SK-N-SH (cell line): ENCODE data around the gene GATD1. TPM values are rescaled to one million over a fixed set of nuclear protein-coding genes. Genes with fewer than 3 reads are reported as not detected.
A peak's percentile ranks its signal among the peaks of the same experiment; 100 is the strongest.

Experiments
- CTCF ChIA-PET: fragments of 300-600, 350-600 bp; formaldehyde crosslinking; extraction: SDS; loops from one replicate; lab custom pipeline; 2021; lab: Yijun Ruan, JAX
- POLR2A ChIA-PET: fragments of 350-600 bp; sonication (Branson Sonifier 250); formaldehyde crosslinking; extraction: SDS; loops from one replicate; lab custom pipeline; 2020; ENCODE audit warnings: antibody characterized with exemption, inconsistent platforms; lab: Yijun Ruan, JAX
- DNase-seq: peaks from one replicate; pipeline ENCODE4 v3.0.0; 2012
- H2AFZ ChIP-seq: fragments of 200-600 bp; sonication (generic); 2 replicates; pipeline ENCODE4 v1.8.1; 2016; ENCODE audit warnings: antibody characterized with exemption, mild to moderate bottlenecking, low read depth
- H3F3A ChIP-seq: fragments of 200-600 bp; sonication (generic); replicated peaks from 2 replicates; pipeline ENCODE3; 2016; ENCODE audit warnings: antibody characterized with exemption, mild to moderate bottlenecking; ENCODE audit not compliant: insufficient read depth
- H3K27ac ChIP-seq, 2 experiments: fragments of 200-500 bp in 1 of 2; fragments of 200-600 bp in 1 of 2; sonication (Bioruptor generic) in 1 of 2; sonication (generic), shearing (Covaris generic) in 1 of 2; 2 replicates each; pipeline versions ENCODE4 v1.5.1 to v1.6.1; 2014 to 2016; ENCODE audit warnings: low read depth in 2 of 2, inconsistent platforms in 1 of 2, low read length in 1 of 2, mild to moderate bottlenecking in 1 of 2, mixed read lengths in 1 of 2
- H3K27me3 ChIP-seq: fragments of 200-600 bp; sonication (generic), shearing (Covaris generic); 2 replicates; pipeline ENCODE4 v1.6.1; 2016; ENCODE audit warnings: mixed run types; ENCODE audit not compliant: insufficient read depth
- H3K36me3 ChIP-seq, 2 experiments: fragments of 200-500 bp in 1 of 2; fragments of 200-600 bp in 1 of 2; sonication (Bioruptor generic) in 1 of 2; sonication (generic) in 1 of 2; replicated peaks in 1 of 2; 2 replicates each; pipeline versions ENCODE3 to v1.5.1; 2014 to 2016; ENCODE audit warnings: low read length in 1 of 2, mild to moderate bottlenecking in 1 of 2; ENCODE audit not compliant: insufficient read depth in 2 of 2, control insufficient read depth in 1 of 2
- H3K4me1 ChIP-seq, 2 experiments: fragments of 200-500 bp in 1 of 2; fragments of 200-600 bp in 1 of 2; sonication (Bioruptor generic) in 1 of 2; sonication (generic), shearing (Covaris generic) in 1 of 2; 2 replicates each; pipeline versions ENCODE4 v1.5.1 to v1.6.1; 2014 to 2016; ENCODE audit warnings: low read depth in 1 of 2, low read length in 1 of 2, mixed run types in 1 of 2; ENCODE audit not compliant: insufficient read depth in 2 of 2, control insufficient read depth in 1 of 2
- H3K4me2 ChIP-seq: fragments of 200-600 bp; sonication (generic), shearing (Covaris generic); 2 replicates; pipeline ENCODE4 v1.6.1; 2017; ENCODE audit warnings: mixed run types
- H3K4me3 ChIP-seq, 2 experiments: fragments of 200-500 bp in 1 of 2; fragments of 200-600 bp in 1 of 2; sonication (Bioruptor generic) in 1 of 2; sonication (generic), shearing (Covaris generic) in 1 of 2; 2 replicates each; pipeline versions ENCODE4 v1.5.1 to v1.8.1; 2014 to 2016; ENCODE audit warnings: low read depth in 2 of 2, inconsistent platforms in 1 of 2, low read length in 1 of 2, mild to moderate bottlenecking in 1 of 2, mixed read lengths in 1 of 2, moderate library complexity in 1 of 2
- H3K79me2 ChIP-seq: fragments of 200-600 bp; sonication (generic); 2 replicates; pipeline ENCODE4 v1.8.1; 2017; ENCODE audit warnings: mild to moderate bottlenecking; ENCODE audit not compliant: insufficient read depth
- H3K9ac ChIP-seq: fragments of 200-600 bp; sonication (generic); 2 replicates; pipeline ENCODE4 v1.6.1; 2017; ENCODE audit warnings: mixed run types
- H3K9me2 ChIP-seq: fragments of 200-600 bp; sonication (generic); 2 replicates; pipeline ENCODE4 v1.6.1; 2017; ENCODE audit warnings: mixed run types
- H3K9me3 ChIP-seq: fragments of 200-600 bp; sonication (generic); 2 replicates; pipeline ENCODE4 v1.6.1; 2017; ENCODE audit warnings: mixed run types, mild to moderate bottlenecking, moderate library complexity
- H4K20me1 ChIP-seq: fragments of 200-600 bp; sonication (generic); 2 replicates; pipeline ENCODE4 v1.6.1; 2017; ENCODE audit warnings: mild to moderate bottlenecking, mixed run types; ENCODE audit not compliant: insufficient read depth
- CHD2 ChIP-seq: fragments of 150-350 bp; IDR thresholded peaks from 2 replicates; pipeline ENCODE4 v1.6.1; 2018; ENCODE audit warnings: low read length; ENCODE audit not compliant: partially characterized antibody
- ELF1 ChIP-seq: IDR thresholded peaks from 2 replicates; pipeline ENCODE4 v1.4.0; 2012
- FOSL2 ChIP-seq: IDR thresholded peaks from 2 replicates; pipeline ENCODE4 v1.4.0; 2012; ENCODE audit warnings: low read depth, mild to moderate bottlenecking, moderate library complexity, borderline replicate concordance
- FOXJ3 ChIP-seq: sonication (generic); formaldehyde crosslinking; IDR thresholded peaks from 2 replicates; pipeline ENCODE4 v1.5.1; 2020; ENCODE audit warnings: mild to moderate bottlenecking, missing genetic modification reagents
- GATA2 ChIP-seq: sonication (generic); formaldehyde crosslinking; IDR thresholded peaks from 2 replicates; pipeline ENCODE4 v1.5.0; 2020; ENCODE audit warnings: mild to moderate bottlenecking, missing genetic modification reagents
- JUND ChIP-seq: IDR thresholded peaks from 2 replicates; pipeline ENCODE4 v1.4.0; 2012
- RCOR1 ChIP-seq: fragments of 150-350 bp; IDR thresholded peaks from 2 replicates; pipeline ENCODE4 v1.6.1; 2017; ENCODE audit warnings: antibody characterized with exemption, low read length
- SMC3 ChIP-seq: IDR thresholded peaks from 2 replicates; pipeline ENCODE4 v1.6.1; 2012; ENCODE audit warnings: low read depth, low read length, improper control_type of control experiment
- TAF1 ChIP-seq: IDR thresholded peaks from 2 replicates; pipeline ENCODE4 v1.6.1; 2012; ENCODE audit warnings: low read depth, mild to moderate bottlenecking, low read length, moderate library complexity, borderline replicate concordance
- TCF12 ChIP-seq: IDR thresholded peaks from 2 replicates; pipeline ENCODE4 v1.4.0; 2012
- USF1 ChIP-seq: IDR thresholded peaks from 2 replicates; pipeline ENCODE4 v1.4.0; 2012; ENCODE audit warnings: low read depth, borderline replicate concordance
- USF2 ChIP-seq: fragments of 150-350 bp; IDR thresholded peaks from 2 replicates; pipeline ENCODE4 v1.6.1; 2017; ENCODE audit warnings: antibody characterized with exemption, low read length, low read depth, borderline replicate concordance
- ZBTB33 ChIP-seq: IDR thresholded peaks from 2 replicates; pipeline ENCODE4 v1.4.0; 2012; ENCODE audit warnings: low read depth, borderline replicate concordance
- WGBS: methylation state at CpG from one replicate; pipeline ENCODE4 v1.1.6; 2017; ENCODE audit warnings: low lambda C conversion rate; 5-methylcytosine and 5-hydroxymethylcytosine counted together
- polyA plus RNA-seq, 3 experiments: library from polyadenylated mRNA; depleted of rRNA; stranded (reverse); fragments of >200 nt; gene quantifications; 2 replicates each; pipeline ENCODE4 v1.2.3, GENCODE V29; 2012

Gene GATD1
- polyA plus RNA-seq, 1 of the 3 experiments (the other 2 are of a cell fraction): 86.2 TPM

GRCh38 chr11:720642-721246 lies 56.5 kb downstream of the GATD1 start:
- DNase-seq: peak; percentile 86

More at GRCh38 chr11:720642-721246, 56.5 kb downstream of the GATD1 start:
- H3K36me3 ChIP-seq: no peaks in the 10 kb centered on the region
- TF ChIP-seq USF1: no peak
- no peak for TF ChIP-seq GATA2
- TF ChIP-seq ZBTB33: no peak
- no peak for TF ChIP-seq SMC3
- no peak for TF ChIP-seq FOXJ3 (CRISPR knock-in tag)
- TF ChIP-seq RCOR1: no peak
- no peak for TF ChIP-seq CHD2
- TF ChIP-seq JUND: no peak
- TF ChIP-seq ELF1: no peak
- TF ChIP-seq FOSL2: no peak
- no peak for TF ChIP-seq USF2
- TF ChIP-seq TAF1: no peak
- no peak for TF ChIP-seq TCF12
- TF ChIP-seq, all 33 proteins: peak for 0
- 18% methylated on average over 29 of the region's 53 CpGs for WGBS
- Histone ChIP-seq H3K27ac (no peak overlapping the region), H3K9me2 (no peaks in the 10 kb centered on the region), H3K27me3 (peaks cover 52% of the 10 kb centered on the region), H2AFZ (no peak overlapping the region), H3K9me3 (no peaks in the 10 kb centered on the region), H3K79me2 (no peaks in the 10 kb centered on the region), H3K4me1 (peaks cover 0 to 12% of the 10 kb centered on the region in 2 experiments; a peak in 1 of 4 replicates), H3K4me3 (peak overlapping the region in 1 of 2 experiments; percentile 24; a peak in 1 of 4 replicates), H3F3A (no peaks in the 10 kb centered on the region), H4K20me1 (no peaks in the 10 kb centered on the region), H3K4me2 (0 out of 2 replicates have a peak overlapping the region, but pooled peaks have one; percentile 19), H3K9ac (no peak overlapping the region)
- CTCF ChIA-PET: interaction anchor here (0.9 to 11.8 kb wide), 8 partner anchors 7 to 202 kb away, joined by 3 to 150 read pairs (median 6); partner anchors contain the start of genes DEAF1 and TMEM80
- POLR2A ChIA-PET: no interaction called here
